H9 (cell line): Measurements from ENCODE around the gene BCL2L2. TPM values are rescaled to one million over a fixed set of nuclear protein-coding genes. Genes with fewer than 3 reads are reported as not detected.

Source experiments
- DNase-seq: peaks from one replicate; pipeline ENCODE4 v3.0.0-alpha.2; 2017
- H2AFZ ChIP-seq: one replicate; pipeline ENCODE4 v1.6.1; 2013; ENCODE audit warnings: mild to moderate bottlenecking, low read length, control low read depth, moderate library complexity
- H2AK5ac ChIP-seq: 2 replicates; pipeline ENCODE4 v1.6.1; 2013; ENCODE audit warnings: low read length, control low read depth, mixed read lengths; ENCODE audit not compliant: insufficient read length
- H2BK120ac ChIP-seq: one replicate; pipeline ENCODE4 v1.6.1; 2013; ENCODE audit warnings: low read depth, mild to moderate bottlenecking, low read length, control low read depth, inconsistent platforms; ENCODE audit not compliant: poor library complexity, severe bottlenecking
- H2BK12ac ChIP-seq: 2 replicates; pipeline ENCODE4 v1.6.1; 2013; ENCODE audit warnings: low read length, control low read depth, mixed read lengths, low read depth; ENCODE audit not compliant: insufficient read length
- H2BK15ac ChIP-seq: 2 replicates; pipeline ENCODE4 v1.6.1; 2013; ENCODE audit warnings: low read depth, low read length, control low read depth
- H2BK20ac ChIP-seq: one replicate; pipeline ENCODE4 v1.6.1; 2013; ENCODE audit warnings: low read depth, mild to moderate bottlenecking, low read length, control low read depth, inconsistent platforms; ENCODE audit not compliant: poor library complexity, severe bottlenecking
- H2BK5ac ChIP-seq: 2 replicates; pipeline ENCODE4 v1.6.1; 2013; ENCODE audit warnings: low read length, control low read depth, mixed read lengths; ENCODE audit not compliant: insufficient read length
- H3K14ac ChIP-seq: 2 replicates; pipeline ENCODE4 v1.6.1; 2013; ENCODE audit warnings: low read length, control low read depth; ENCODE audit not compliant: insufficient read depth
- H3K18ac ChIP-seq: 2 replicates; pipeline ENCODE4 v1.6.1; 2013; ENCODE audit warnings: low read depth, mild to moderate bottlenecking, mixed read lengths, low read length, control low read depth; ENCODE audit not compliant: insufficient read length
- H3K23ac ChIP-seq: 2 replicates; pipeline ENCODE4 v1.6.1; 2013; ENCODE audit warnings: low read length, control low read depth, mixed read lengths, low read depth; ENCODE audit not compliant: insufficient read length
- H3K23me2 ChIP-seq: 2 replicates; pipeline ENCODE4 v1.6.1; 2013; ENCODE audit warnings: low read depth, mild to moderate bottlenecking, mixed read lengths, low read length, control low read depth; ENCODE audit not compliant: insufficient read length, poor library complexity, severe bottlenecking
- H3K27ac ChIP-seq: 2 replicates; pipeline ENCODE4 v1.5.1; 2013; ENCODE audit warnings: low read length, control low read depth, mixed read lengths, low read depth; ENCODE audit not compliant: insufficient read length
- H3K27me3 ChIP-seq: 2 replicates; pipeline ENCODE4 v1.6.1; 2013; ENCODE audit warnings: low read length, control low read depth, inconsistent platforms; ENCODE audit not compliant: insufficient read depth
- H3K4ac ChIP-seq: 2 replicates; pipeline ENCODE4 v1.6.1; 2013; ENCODE audit warnings: low read depth, mild to moderate bottlenecking, control low read depth, inconsistent platforms, low read length, moderate library complexity
- H3K4me1 ChIP-seq: 2 replicates; pipeline ENCODE4 v1.6.1; 2013; ENCODE audit warnings: low read length, control low read depth, inconsistent platforms; ENCODE audit not compliant: insufficient read depth
- H3K4me2 ChIP-seq: 2 replicates; pipeline ENCODE4 v1.6.1; 2013; ENCODE audit warnings: low read length, control low read depth, mixed read lengths; ENCODE audit not compliant: insufficient read length, insufficient read depth
- H3K56ac ChIP-seq: 2 replicates; pipeline ENCODE4 v1.6.1; 2013; ENCODE audit warnings: low read depth, mild to moderate bottlenecking, mixed read lengths, low read length, control low read depth; ENCODE audit not compliant: insufficient read length
- H3K79me1 ChIP-seq: 2 replicates; pipeline ENCODE4 v1.6.1; 2013; ENCODE audit warnings: low read depth, mild to moderate bottlenecking, moderate library complexity, low read length, control low read depth, inconsistent platforms; ENCODE audit not compliant: insufficient read depth, poor library complexity, severe bottlenecking
- H3K79me2 ChIP-seq: 2 replicates; pipeline ENCODE4 v1.6.1; 2013; ENCODE audit warnings: low read length, control low read depth, inconsistent platforms; ENCODE audit not compliant: insufficient read depth
- H3K9ac ChIP-seq: 2 replicates; pipeline ENCODE4 v1.6.1; 2013; ENCODE audit warnings: low read length, control low read depth, mixed read lengths; ENCODE audit not compliant: insufficient read length; ENCODE audit errors: extremely low read depth
- H3K9me3 ChIP-seq: one replicate; pipeline ENCODE4 v1.6.1; 2013; ENCODE audit warnings: low read depth, low read length, inconsistent platforms; ENCODE audit not compliant: control insufficient read depth
- H3T11ph ChIP-seq: one replicate; pipeline ENCODE4 v1.6.1; 2013; ENCODE audit warnings: mild to moderate bottlenecking, low read length, control low read depth, inconsistent platforms
- H4K20me1 ChIP-seq: one replicate; pipeline ENCODE4 v1.6.1; 2013; ENCODE audit not compliant: control insufficient read depth, insufficient read length, insufficient read depth
- H4K5ac ChIP-seq: 2 replicates; pipeline ENCODE4 v1.6.1; 2013; ENCODE audit warnings: low read depth, mild to moderate bottlenecking, mixed read lengths, low read length, control low read depth; ENCODE audit not compliant: insufficient read length
- H4K8ac ChIP-seq: replicated peaks from 2 replicates; pipeline ENCODE4 v1.6.1; 2013; ENCODE audit warnings: low read length, control low read depth, mixed read lengths, low read depth; ENCODE audit not compliant: insufficient read length
- H4K91ac ChIP-seq: 2 replicates; pipeline ENCODE4 v1.6.1; 2013; ENCODE audit warnings: low read depth, mild to moderate bottlenecking, moderate library complexity, mixed read lengths, low read length, control low read depth; ENCODE audit not compliant: insufficient read length
- H3K27ac Mint-ChIP-seq, 3 experiments: 2 replicates in 2 of 3; 3 replicates in 1 of 3; pipeline ENCODE4 v1.8.0; 2020 to 2021; ENCODE audit warnings: mixed read lengths in 3 of 3, mild to moderate bottlenecking in 1 of 3, moderate library complexity in 1 of 3
- H3K27me3 Mint-ChIP-seq: 2 replicates; pipeline ENCODE4 v1.8.0; 2021; ENCODE audit warnings: low read depth, mild to moderate bottlenecking, moderate library complexity, mixed read lengths
- H3K36me3 Mint-ChIP-seq, 3 experiments: 2 replicates in 2 of 3; 3 replicates in 1 of 3; pipeline ENCODE4 v1.8.0; 2020 to 2021; ENCODE audit warnings: low read depth in 3 of 3, mixed read lengths in 3 of 3; ENCODE audit not compliant: insufficient read depth in 1 of 3
- H3K4me1 Mint-ChIP-seq, 2 experiments: 2 replicates each; pipeline ENCODE4 v1.8.0; 2020; ENCODE audit warnings: mixed read lengths in 2 of 2
- H3K4me3 Mint-ChIP-seq, 2 experiments: 2 replicates in 1 of 2; 3 replicates in 1 of 2; pipeline ENCODE4 v1.8.0; 2020 to 2021; ENCODE audit warnings: mild to moderate bottlenecking in 2 of 2, mixed read lengths in 2 of 2, moderate library complexity in 1 of 2
- H3K9me3 Mint-ChIP-seq, 2 experiments: 2 replicates in 1 of 2; 3 replicates in 1 of 2; pipeline ENCODE4 v1.8.0; 2020; ENCODE audit warnings: mild to moderate bottlenecking in 2 of 2, mixed read lengths in 2 of 2, moderate library complexity in 1 of 2
- WGBS: extraction: QIAGEN DNeasy Blood & Tissue Kit; methylation state at CpG from one replicate; pipeline ENCODE4 v1.1.7; 2013; ENCODE audit warnings: missing lambda C conversion rate, low lambda C conversion rate, mixed read lengths; ENCODE audit not compliant: insufficient read length; ENCODE audit errors: extremely low coverage; 5-methylcytosine and 5-hydroxymethylcytosine counted together
- total RNA-seq: library from RNA; stranded (reverse); gene quantifications from 2 replicates; pipeline ENCODE4 v1.2.1, GENCODE V29; 2021
- TF ChIP-seq, protein P1 (sequence below): fragments of 200-600 bp; sonication (generic); conservative IDR thresholded peaks from 3 replicates; pipeline ENCODE4 v1.8.0; 2021; ENCODE audit warnings: antibody characterized with exemption, mild to moderate bottlenecking

Gene BCL2L2
- total RNA-seq, 1 experiment from 2014 or later, result 8.4 TPM

DNA sequence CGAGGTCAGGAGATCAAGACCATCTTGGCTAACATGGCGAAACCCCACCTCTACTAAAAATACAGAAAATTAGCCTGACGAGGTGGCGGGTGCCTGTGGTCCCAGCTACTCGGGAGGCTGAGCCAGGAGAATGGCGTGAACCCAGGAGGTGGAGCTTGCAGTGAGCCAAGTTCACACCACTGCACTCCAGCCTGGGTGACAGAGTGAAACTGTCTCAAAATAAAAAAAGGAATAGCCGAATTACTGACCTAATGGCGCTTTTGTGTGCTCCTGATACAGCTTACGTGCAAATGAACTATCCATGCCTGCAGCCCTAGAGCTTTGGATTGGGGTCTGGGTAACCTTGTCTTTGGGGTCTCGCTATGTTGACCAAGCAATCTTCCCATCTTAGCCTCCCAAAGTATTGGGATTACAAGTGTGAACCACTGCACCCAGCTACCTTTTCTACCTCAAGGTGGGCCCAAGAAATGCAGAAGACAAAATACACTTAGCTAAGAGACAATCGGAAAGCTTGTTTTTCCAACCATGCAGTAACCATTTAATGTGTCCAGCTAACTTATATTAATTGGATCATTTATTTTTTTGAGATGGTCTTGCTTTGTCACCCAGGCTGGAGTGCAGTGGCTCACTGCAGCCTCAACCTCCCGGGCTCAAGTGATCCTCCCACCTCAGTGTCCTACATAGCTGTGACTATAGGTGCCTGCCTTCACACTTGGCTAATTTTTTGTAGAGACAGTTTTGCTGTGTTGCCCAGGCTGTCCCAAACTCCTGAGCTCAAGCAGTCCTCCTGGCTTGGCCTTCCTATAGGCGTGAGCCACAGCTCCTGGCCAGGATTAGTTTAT, 20.1 kb downstream of the BCL2L2 start:
- no peaks in the 10 kb centered on the region for H4K20me1 ChIP-seq
- H4K8ac ChIP-seq, result no peak overlapping the region
- no peak overlapping the region for H2BK5ac ChIP-seq
- no peak overlapping the region for H4K91ac ChIP-seq
- H3K27ac ChIP-seq, result no peak overlapping the region
- Mint-ChIP-seq H3K9me3 (no peaks in the 10 kb centered on the region; a peak in 1 of 5 replicates), H3K27me3 (peaks cover 2% of the 10 kb centered on the region; the same call in 1 of the 2 replicates), H3K4me1 (peaks cover 9 to 15% of the 10 kb centered on the region in 2 experiments), H3K27ac (peak overlapping the region in 1 of 3 experiments; percentile 58; a peak in 2 of 7 replicates), H3K4me3 (no peak overlapping the region), H3K36me3 (peaks cover 29 to 45% (median 41%) of the 10 kb centered on the region in 3 experiments)
- no peak overlapping the region for H3K9ac ChIP-seq
- no peak overlapping the region for H3K4me2 ChIP-seq
- no peaks in the 10 kb centered on the region for H3K9me3 ChIP-seq
- no peak overlapping the region for H3K56ac ChIP-seq
- H3K4me1 ChIP-seq, result peaks cover 3% of the 10 kb centered on the region; the same call in 1 of the 2 replicates
- no peak overlapping the region for H3T11ph ChIP-seq
- H2BK120ac ChIP-seq, result no peak overlapping the region
- TF ChIP-seq, protein P1, sequence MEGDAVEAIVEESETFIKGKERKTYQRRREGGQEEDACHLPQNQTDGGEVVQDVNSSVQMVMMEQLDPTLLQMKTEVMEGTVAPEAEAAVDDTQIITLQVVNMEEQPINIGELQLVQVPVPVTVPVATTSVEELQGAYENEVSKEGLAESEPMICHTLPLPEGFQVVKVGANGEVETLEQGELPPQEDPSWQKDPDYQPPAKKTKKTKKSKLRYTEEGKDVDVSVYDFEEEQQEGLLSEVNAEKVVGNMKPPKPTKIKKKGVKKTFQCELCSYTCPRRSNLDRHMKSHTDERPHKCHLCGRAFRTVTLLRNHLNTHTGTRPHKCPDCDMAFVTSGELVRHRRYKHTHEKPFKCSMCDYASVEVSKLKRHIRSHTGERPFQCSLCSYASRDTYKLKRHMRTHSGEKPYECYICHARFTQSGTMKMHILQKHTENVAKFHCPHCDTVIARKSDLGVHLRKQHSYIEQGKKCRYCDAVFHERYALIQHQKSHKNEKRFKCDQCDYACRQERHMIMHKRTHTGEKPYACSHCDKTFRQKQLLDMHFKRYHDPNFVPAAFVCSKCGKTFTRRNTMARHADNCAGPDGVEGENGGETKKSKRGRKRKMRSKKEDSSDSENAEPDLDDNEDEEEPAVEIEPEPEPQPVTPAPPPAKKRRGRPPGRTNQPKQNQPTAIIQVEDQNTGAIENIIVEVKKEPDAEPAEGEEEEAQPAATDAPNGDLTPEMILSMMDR, result no peak
- H3K27me3 ChIP-seq, result no peaks in the 10 kb centered on the region
- H4K5ac ChIP-seq, result no peak overlapping the region
- H3K18ac ChIP-seq, result no peak overlapping the region
- no CpG with 5 or more reads among the region's 13 CpGs for WGBS
- H3K79me2 ChIP-seq, result peaks cover 10% of the 10 kb centered on the region; the same call in 1 of the 2 replicates
- H2AK5ac ChIP-seq, result no peak overlapping the region
- H3K23ac ChIP-seq, result no peak overlapping the region
- no peak overlapping the region for H2BK15ac ChIP-seq
- no peak overlapping the region for H2AFZ ChIP-seq
- peaks cover 8% of the 10 kb centered on the region for H3K23me2 ChIP-seq
- no peak overlapping the region for H3K4ac ChIP-seq
- H2BK12ac ChIP-seq, result no peak overlapping the region
- no peak overlapping the region for H2BK20ac ChIP-seq
- DNase-seq, result no peak
- no peak overlapping the region for H3K14ac ChIP-seq
- peaks cover 4% of the 10 kb centered on the region for H3K79me1 ChIP-seq
